CD1c-positive myeloid dendritic cell (primary cell): ENCODE results near the gene FNDC5.

ENCODE experiments used
- DNase-seq: peaks from one replicate; pipeline ENCODE4 v3.0.0-alpha.2; 2016; ENCODE audit errors: extremely low spot score

FNDC5 gene

GRCh38 chr1:32884032-32884372 lies 13.3 kb upstream of the FNDC5 start:
- DNase-seq, result no peak

DNA sequence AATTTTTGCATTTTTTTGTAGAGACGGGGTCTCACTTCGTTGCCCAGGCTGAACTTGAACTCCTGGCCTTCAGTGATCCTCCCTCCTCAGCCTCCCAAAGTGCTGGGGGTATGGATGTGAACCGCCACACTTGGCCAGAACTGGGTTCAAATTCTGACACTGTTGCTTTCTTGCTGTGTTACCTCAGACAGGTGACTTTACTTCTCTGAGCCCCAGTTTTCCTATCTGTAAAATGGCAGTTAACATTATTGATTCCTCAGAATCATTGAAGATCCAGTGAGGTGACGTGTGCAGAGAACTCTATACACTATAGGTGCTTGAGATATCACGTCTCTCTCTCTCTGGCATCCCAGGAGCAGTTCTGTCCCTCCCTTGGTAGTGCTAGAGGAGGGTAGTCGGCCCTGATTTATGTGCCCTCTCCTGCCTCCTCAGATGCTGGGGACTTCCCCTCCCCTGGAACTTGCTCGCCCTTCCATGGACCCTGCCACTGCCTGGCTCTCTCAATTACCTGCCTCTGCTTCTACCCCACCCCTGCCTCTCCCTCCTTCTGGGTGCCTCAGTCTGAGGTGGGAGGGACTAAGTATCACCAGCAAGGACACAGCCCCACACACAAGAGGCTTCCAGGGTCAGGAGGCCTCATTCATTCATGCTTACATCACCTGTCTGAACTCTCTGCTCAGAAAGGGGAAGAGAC lies 12.8 kb upstream of the FNDC5 start:
- no peak for DNase-seq

DNA sequence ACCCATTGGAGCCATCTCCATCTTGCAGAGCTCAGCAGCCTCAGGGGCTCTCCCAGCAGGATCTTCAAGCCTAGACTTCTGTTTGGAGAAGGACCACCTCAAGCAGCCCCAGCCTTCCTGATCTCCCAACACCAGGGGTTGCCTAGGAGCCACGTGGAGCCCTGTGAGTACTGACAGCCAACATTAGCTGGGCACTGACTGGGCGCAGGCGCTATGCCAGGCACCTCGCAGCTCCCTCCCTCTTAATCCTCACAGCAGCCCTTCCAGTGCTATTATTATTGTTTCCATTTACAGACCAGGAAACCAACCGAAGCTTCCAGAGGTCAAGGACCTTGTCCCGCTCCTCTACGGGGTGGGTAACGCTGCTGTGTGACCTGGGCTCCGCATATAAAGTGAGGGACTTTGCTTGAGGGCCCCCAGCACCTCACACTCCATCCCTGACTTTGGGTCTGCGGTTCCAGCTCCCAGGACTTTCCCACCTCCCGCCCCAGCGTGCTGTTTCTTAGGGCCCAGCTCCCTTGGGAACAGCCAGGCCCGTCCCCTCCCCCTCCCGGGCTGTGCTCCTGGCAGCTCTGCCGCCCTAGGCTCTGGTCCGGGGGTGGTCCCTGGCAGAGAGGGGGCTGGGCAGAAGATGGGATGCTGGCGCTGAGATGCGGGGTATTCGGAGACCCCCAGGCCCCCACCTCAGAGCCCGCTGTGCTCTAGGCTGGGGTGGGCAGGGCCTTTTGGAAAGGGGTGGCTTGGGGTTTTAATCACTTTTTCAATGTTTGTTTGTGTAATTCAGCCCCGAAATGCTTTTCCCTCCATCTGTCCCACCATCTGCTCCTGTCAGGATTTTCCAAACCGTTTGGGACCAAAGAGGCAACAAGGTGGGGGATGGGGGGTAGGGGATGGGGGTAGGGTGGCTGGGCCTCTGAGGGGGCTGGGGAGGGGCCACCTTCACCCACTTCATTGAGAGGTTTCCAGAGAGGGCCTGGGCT lies 11.4 kb upstream of the FNDC5 start:
- no peak for DNase-seq

DNA sequence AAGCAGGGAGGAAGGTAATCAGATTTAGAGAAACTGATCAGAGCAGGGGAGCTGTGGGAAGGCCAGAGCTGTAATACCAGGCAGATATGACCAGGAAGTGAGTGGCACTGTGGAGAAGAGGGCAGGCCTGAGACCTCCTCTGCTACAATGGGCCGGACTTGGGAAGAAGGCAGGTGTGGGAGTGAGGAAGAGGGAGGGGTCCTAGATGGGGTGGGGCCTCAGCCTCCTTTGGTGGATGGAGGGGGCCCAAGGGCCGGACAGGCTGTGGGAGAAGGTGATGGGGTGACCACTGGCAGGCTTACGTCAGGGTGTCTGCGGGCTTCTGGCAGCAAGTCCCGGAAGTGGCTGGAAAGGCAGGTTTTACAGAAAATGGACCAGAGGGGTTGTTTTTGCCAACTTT lies 10.6 kb upstream of the FNDC5 start:
- no peak for DNase-seq

DNA sequence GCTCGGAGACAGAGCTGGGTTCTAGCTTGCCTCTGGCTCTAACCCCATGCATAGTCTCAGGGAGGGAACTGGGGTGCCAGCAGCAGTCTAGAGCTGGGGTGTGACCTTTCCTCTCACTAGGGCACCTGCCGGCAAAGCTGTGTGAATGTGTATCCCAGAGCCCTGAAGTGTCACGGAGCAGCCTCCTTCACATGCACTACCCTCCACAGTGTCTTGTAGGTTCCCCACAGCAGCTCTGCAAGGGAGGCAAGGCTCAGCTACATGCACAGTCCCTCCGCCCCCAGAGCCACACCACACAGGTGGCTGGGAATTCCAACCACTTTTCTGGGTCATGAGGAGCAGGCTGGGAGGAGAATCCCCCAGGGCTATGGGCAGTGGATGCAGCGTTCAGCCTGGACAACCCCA lies 7.9 kb upstream of the FNDC5 start:
- DNase-seq, result no peak

- no peak for DNase-seq
Measured at GRCh38 chr1:32878183-32878582, 7.5 kb upstream of the FNDC5 start.

DNA sequence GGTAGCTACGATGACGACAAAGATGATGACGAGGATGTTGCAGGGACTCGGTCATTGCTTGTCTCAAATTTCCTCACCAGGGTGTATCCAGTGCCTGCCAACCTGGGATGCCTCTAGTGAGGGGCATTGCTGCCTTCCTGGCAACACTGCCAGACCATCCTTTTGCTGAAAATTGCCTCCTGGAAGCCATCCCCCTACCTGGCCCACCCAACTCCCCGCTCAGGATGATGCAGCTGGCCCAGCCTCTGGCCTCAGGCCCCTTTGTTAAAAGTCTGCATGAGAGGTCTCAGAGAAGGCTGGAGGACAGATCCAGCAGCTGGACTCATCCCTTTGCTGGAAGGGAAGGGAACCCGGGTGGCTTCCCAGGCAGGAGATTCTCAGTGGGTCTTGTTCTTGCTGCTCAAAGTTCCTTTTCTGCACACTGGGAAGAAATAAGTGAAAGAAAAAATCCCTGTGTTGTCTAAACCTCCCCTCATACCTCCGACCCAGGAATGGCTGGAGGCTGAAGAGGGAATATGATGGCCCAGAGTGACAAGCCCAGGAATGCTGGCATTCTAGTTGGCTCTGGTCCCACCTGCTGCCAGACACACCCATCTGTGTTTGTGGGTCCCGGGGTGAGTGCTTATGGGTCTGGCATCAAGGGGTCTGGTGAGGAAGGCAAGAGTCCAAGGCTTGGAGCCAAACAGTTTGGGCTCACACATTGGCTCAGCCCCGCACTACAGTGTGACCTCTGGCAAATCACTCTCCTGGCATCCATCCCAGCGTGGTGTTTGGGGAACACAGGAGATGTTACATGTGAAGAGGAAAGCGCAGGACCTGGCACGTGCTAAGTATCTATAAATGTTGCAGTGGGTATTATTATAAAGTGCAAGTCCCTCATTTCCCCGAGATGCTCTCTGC lies 6.7 kb upstream of the FNDC5 start:
- DNase-seq, result no peak

GRCh38 chr1:32876341-32877210 lies 5.9 kb upstream of the FNDC5 start:
- peak; percentile 77 for DNase-seq

DNA sequence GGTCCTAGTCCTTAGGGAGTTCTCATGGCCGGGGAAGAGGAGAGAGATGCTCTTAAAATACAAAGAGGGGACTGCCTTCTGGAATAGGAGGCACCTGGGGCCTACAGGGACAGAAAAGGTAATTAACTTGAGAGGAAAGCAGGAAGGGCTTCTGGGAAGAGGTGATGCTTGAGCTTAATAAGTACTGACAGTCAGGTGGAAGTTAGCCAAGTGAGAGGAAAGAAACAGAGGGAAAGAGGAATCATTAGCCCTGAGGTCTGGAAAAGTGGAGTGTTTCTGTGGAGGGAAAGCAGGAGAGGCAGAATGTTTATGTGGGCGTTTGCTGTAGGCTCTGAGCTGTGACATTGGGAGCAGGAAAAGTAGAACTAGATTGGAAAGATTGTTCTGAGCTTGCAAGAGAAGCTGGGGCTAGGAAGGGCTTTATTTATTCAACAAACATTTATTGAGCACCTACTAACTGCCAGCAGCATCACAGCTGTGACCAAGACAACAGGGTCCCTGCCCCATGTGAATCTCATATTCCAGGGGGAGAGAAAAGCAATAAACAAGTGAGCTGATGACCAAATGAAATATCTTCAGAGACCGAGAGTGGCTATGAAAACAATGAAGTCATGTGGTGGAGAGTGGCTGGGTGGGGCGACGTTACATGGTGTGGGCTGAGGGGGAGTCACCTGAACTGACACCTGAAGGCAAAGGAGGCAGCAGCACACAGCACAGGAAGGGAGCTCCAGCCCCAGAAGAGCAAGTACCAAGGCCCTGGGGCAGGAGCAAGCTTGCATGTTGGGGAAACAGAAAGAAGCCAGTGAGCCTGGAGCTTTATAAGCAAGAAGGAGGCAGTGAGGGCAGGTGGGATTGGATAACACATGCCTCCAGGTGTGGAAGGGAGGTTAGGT lies 4.4 kb upstream of the FNDC5 start:
- DNase-seq, result no peak

- no peak for DNase-seq
Measured at GRCh38 chr1:32873484-32873883, 2.8 kb upstream of the FNDC5 start.

DNA sequence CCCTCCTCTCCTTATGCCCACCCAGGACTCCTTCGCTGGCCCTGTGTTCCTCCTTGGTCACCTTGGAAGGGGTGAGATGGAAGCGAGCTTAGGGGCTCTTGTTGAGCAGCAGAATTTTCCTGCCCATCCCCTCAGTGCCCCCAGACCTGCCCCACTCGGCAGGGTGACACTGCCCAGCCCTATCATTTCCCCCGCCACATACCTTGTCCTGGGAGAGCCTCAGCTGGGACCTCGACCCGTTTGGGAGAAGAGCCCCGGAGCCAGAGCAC lies 1.4 kb upstream of the FNDC5 start:
- no peak for DNase-seq

GRCh38 chr1:32871364-32872191 lies 866 bp upstream of the FNDC5 start:
- no peak for DNase-seq

DNA sequence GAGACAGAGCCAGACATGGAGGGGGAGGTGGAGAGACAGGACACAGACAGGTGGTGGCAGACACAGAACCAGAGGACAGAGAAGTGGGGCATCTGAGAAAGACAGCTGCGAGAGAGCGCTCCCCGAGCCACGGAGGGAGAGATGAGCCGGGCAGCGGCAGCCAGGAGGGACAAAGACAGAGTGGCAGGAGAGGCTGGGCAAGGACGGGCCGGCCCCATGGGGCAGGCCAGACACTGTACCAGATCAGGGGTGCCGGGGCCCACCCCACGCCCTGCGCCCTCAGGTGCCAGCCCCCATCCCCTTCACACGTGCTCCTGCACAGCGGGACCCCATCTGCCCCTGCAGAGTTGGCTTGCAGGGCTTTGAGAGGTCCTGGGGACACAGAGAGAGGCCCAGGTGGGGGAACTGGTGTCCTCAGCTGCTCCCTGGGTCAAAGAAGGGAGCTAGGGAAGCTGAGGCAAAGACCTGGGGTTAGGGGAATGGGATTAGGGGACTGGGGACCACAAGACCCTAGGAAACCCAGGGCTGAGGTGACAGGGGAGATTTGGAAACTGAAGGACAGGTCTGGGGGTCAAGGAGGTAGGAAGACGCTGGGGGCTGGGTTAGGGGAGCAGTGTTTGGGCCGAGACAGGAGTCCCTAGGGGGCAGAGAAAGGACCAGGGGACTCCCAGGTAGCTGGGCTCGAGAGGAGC lies 643 bp downstream of the FNDC5 start:
- no peak for DNase-seq

GRCh38 chr1:32868806-32869455 lies 1.8 kb downstream of the FNDC5 start:
- DNase-seq, result no peak

GRCh38 chr1:32868085-32868484 lies 2.6 kb downstream of the FNDC5 start:
- DNase-seq, result no peak

DNA sequence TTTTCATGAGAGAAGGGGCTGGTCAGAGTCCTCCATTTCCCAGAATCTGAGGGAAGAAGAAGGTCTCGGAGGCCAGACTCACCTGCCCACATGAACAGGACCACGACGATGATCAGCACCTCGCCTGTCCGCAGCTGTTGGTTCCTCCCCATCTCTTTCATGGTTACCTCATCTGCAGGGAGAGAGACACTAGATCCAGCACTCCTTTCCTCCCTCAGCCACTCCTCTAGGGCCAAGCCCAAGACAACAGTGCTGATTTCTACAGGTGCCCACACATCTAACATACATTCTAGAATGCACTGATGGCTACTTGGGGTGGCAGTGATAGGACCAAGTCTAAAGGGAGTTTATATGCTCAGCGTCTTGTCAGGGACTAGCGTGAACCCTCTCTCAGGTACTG lies 3.0 kb downstream of the FNDC5 start:
- no peak for DNase-seq

- DNase-seq, result no peak
Measured at GRCh38 chr1:32867151-32867550, 3.6 kb downstream of the FNDC5 start.

GRCh38 chr1:32865639-32866405 lies 4.9 kb downstream of the FNDC5 start:
- DNase-seq, result no peak
